ENCODE results near the gene OLFM1. TPM values are rescaled to one million over a fixed set of nuclear protein-coding genes. Genes with fewer than 3 reads are reported as not detected.

OLFM1 gene
- total and polyA plus RNA-seq, 4 donors: 2.0 to 5.9 (median 4.4) TPM

GRCh38 chr9:135103931-135104639, 16.6 kb downstream of the OLFM1 start:
- H3K4me3 ChIP-seq (ENCODE audit: low read depth in 1 of 3, low read length in 3 of 3): no peak overlapping the region
- H3K9ac ChIP-seq (ENCODE audit: low read depth in 1 of 2, low read length in 2 of 2): no peak overlapping the region
- no peak for TF ChIP-seq NR2F2 (IDR thresholded peaks at IDR 0.05)
- no peak for TF ChIP-seq HNF4A (conservative IDR thresholded peaks at IDR 0.05)
- TF ChIP-seq HNF4G (IDR thresholded peaks at IDR 0.05): no peak
- TF ChIP-seq RAD21 (IDR thresholded peaks at IDR 0.05): no peak
- TF ChIP-seq CTCF (IDR thresholded peaks at IDR 0.05; ENCODE audit: low read depth, low read length, missing input control): no peak
- TF ChIP-seq ZBTB33 (IDR thresholded peaks at IDR 0.05): no peak
- TF ChIP-seq REST (IDR thresholded peaks at IDR 0.05): no peak
- TF ChIP-seq SP1 (IDR thresholded peaks at IDR 0.05): no peak
- TF ChIP-seq EGR1 (IDR thresholded peaks at IDR 0.05; ENCODE audit: low read depth in 2 of 2): no peak
- no peak for TF ChIP-seq GABPA (IDR thresholded peaks at IDR 0.05 in 1 of 2, conservative IDR thresholded peaks at IDR 0.05 in 1 of 2)
- no peak for TF ChIP-seq ATF3 (IDR thresholded peaks at IDR 0.05)
- TF ChIP-seq FOXA2 (IDR thresholded peaks at IDR 0.05): no peak
- no peak for TF ChIP-seq TAF1 (conservative IDR thresholded peaks at IDR 0.05)
- no peak for TF ChIP-seq FOXA1 (IDR thresholded peaks at IDR 0.05)
- TF ChIP-seq JUND (IDR thresholded peaks at IDR 0.05): no peak
- TF ChIP-seq RXRA (IDR thresholded peaks at IDR 0.05): no peak
- no peak for TF ChIP-seq MAX (IDR thresholded peaks at IDR 0.05)
- TF ChIP-seq YY1 (IDR thresholded peaks at IDR 0.05): no peak
- peaks cover 0 to 3% (median 0%) of the 10 kb centered on the region in 4 donors for H3K27me3 ChIP-seq (ENCODE audit: control insufficient read depth in 4 of 4, insufficient read depth in 4 of 4, low read length in 3 of 4)
- no peaks in the 10 kb centered on the region for H3K9me3 ChIP-seq (ENCODE audit: control insufficient read depth in 4 of 4, low read length in 3 of 4)
- no peaks in the 10 kb centered on the region for H3K4me1 ChIP-seq (ENCODE audit: control insufficient read depth in 4 of 4, insufficient read depth in 4 of 4, low read length in 3 of 4)
- 66% methylated on average over 28 of the region's 28 CpGs for WGBS
- no peaks in the 10 kb centered on the region for H3K36me3 ChIP-seq (ENCODE audit: control insufficient read depth in 4 of 4, insufficient read depth in 3 of 4, low read depth in 1 of 4, low read length in 3 of 4)
- no peak for DNase-seq (ENCODE audit: low spot score)
- no peak overlapping the region for H3K27ac ChIP-seq (ENCODE audit: low read depth in 1 of 2, low read length in 2 of 2)

All from liver (tissue), 9 donors.